K562 (cell line): ENCODE results near the gene SSBP2. TPM values are rescaled to one million over a fixed set of nuclear protein-coding genes. Genes with fewer than 3 reads are reported as not detected.

Source experiments
- ATAC-seq: fragments of 200-7000 bp; cut with Tn5 transposase; 3 replicates; pipeline ENCODE4 v1.9.1; 2020; ENCODE audit warnings: moderate library complexity
- BruUV-seq: library from RNA; stranded (reverse); fragments of 400-500 nt; replicated peaks from 2 replicates; lab custom pipeline; 2021; lab: Mats Ljungman, UMichigan
- CTCF ChIA-PET: fragments of 300-600 bp; formaldehyde crosslinking; extraction: SDS; loops from one replicate; lab custom pipeline; 2021; ENCODE audit warnings: low intra/inter-chr PET ratio; lab: Yijun Ruan, JAX
- POLR2A ChIA-PET: fragments of 300-600, 350-650 bp; sonication (Branson Sonifier 250); formaldehyde crosslinking; extraction: SDS; loops from one replicate; lab custom pipeline; 2021; ENCODE audit warnings: antibody characterized with exemption, inconsistent platforms; lab: Yijun Ruan, JAX
- DNase-seq, 4 experiments: peaks; one replicate each; pipeline versions ENCODE4 v3.0.0 to v3.0.0-alpha.2; 2011 to 2018; ENCODE audit warnings: low spot score in 3 of 4, mixed read lengths in 3 of 4; ENCODE audit errors: extremely low read depth in 1 of 4
- FAIRE-seq: peaks from 2 replicates; lab custom pipeline; 2011; peaks lifted over from hg19 to GRCh38; lab: Jason Lieb, UNC
- H2AFZ ChIP-seq: 2 replicates; pipeline ENCODE4 v1.6.0; 2011; ENCODE audit warnings: low read depth, low read length, control low read depth, inconsistent platforms
- H3K27ac ChIP-seq: fragments of 200-600 bp; 3 replicates; pipeline ENCODE4 v1.8.0; 2011; ENCODE audit warnings: low read depth, mild to moderate bottlenecking, control low read depth, inconsistent platforms, low read length, moderate library complexity, mixed read lengths; ENCODE audit errors: extremely low read depth
- H3K27me3 ChIP-seq, 2 experiments: fragments of 300-600 bp in 1 of 2; 2 replicates in 1 of 2; 3 replicates in 1 of 2; pipeline versions ENCODE4 v1.6.0 to v1.8.0; 2011; ENCODE audit warnings: inconsistent platforms in 2 of 2, low read length in 2 of 2, mild to moderate bottlenecking in 1 of 2, mixed read lengths in 1 of 2, moderate library complexity in 1 of 2; ENCODE audit not compliant: control insufficient read depth in 2 of 2, insufficient read depth in 2 of 2
- H3K36me3 ChIP-seq: fragments of 300-600 bp; 3 replicates; pipeline ENCODE4 v1.8.0; 2011; ENCODE audit warnings: mild to moderate bottlenecking, low read length, inconsistent platforms; ENCODE audit not compliant: control insufficient read depth, insufficient read depth
- H3K4me1 ChIP-seq, 2 experiments: fragments of 200-600 bp in 1 of 2; replicated peaks in 1 of 2; 2 replicates in 1 of 2; 3 replicates in 1 of 2; pipeline versions ENCODE4 v1.5.1 to v1.8.0; 2011; ENCODE audit warnings: inconsistent platforms in 2 of 2, low read length in 2 of 2, mild to moderate bottlenecking in 1 of 2, mixed read lengths in 1 of 2, moderate library complexity in 1 of 2; ENCODE audit not compliant: control insufficient read depth in 2 of 2, insufficient read depth in 2 of 2
- H3K4me2 ChIP-seq: 2 replicates; pipeline ENCODE4 v1.6.1; 2011; ENCODE audit warnings: low read length, control low read depth, inconsistent platforms, mixed read lengths; ENCODE audit not compliant: insufficient read depth
- H3K4me3 ChIP-seq: fragments of 200-600 bp; sonication (generic), shearing (Covaris generic); 2 replicates; pipeline ENCODE4 v1.5.1; 2016; ENCODE audit warnings: control low read depth, inconsistent platforms
- H3K79me2 ChIP-seq: fragments of 200-600 bp; 3 replicates; pipeline ENCODE4 v1.8.0; 2011; ENCODE audit warnings: low read length, inconsistent platforms; ENCODE audit not compliant: control insufficient read depth, insufficient read depth
- H3K9ac ChIP-seq, 2 experiments: 2 replicates each; pipeline versions ENCODE4 v1.6.0 to v1.6.1; 2011; ENCODE audit warnings: low read depth in 2 of 2, low read length in 2 of 2, control low read depth in 1 of 2, inconsistent platforms in 1 of 2, mild to moderate bottlenecking in 1 of 2, mixed read lengths in 1 of 2; ENCODE audit not compliant: insufficient read depth in 1 of 2
- H3K9me1 ChIP-seq: one replicate; pipeline ENCODE4 v1.6.0; 2011; ENCODE audit warnings: inconsistent platforms, mild to moderate bottlenecking, low read length, moderate library complexity; ENCODE audit not compliant: control insufficient read depth, insufficient read depth
- H3K9me3 ChIP-seq: replicated peaks from 2 replicates; pipeline ENCODE4 v1.5.1; 2011; ENCODE audit warnings: low read depth, low read length, inconsistent platforms; ENCODE audit not compliant: control insufficient read depth, insufficient read depth
- H4K20me1 ChIP-seq: replicated peaks from 2 replicates; pipeline ENCODE4 v1.6.1; 2011; ENCODE audit warnings: low read length, inconsistent platforms, mixed read lengths; ENCODE audit not compliant: control insufficient read depth, insufficient read depth
- ATF7 ChIP-seq: fragments of 450-650 bp; IDR thresholded peaks from 2 replicates; pipeline ENCODE4 v1.7.1; 2014; ENCODE audit warnings: mild to moderate bottlenecking, moderate library complexity
- CC2D1A ChIP-seq: fragments of 450-650 bp; IDR thresholded peaks from 2 replicates; pipeline ENCODE4 v1.6.1; 2017; ENCODE audit warnings: mild to moderate bottlenecking
- HCFC1 ChIP-seq: IDR thresholded peaks from 2 replicates; pipeline ENCODE4 v1.6.1; 2012; ENCODE audit warnings: low read depth, low read length, improper control_type of control experiment
- JUN ChIP-seq, 2 experiments: sonication (generic) in 1 of 2; formaldehyde crosslinking in 1 of 2; IDR thresholded peaks; 2 replicates each; pipeline versions ENCODE4 v1.6.1 to v1.8.0; 2012 to 2022; ENCODE audit warnings: borderline replicate concordance in 2 of 2, mild to moderate bottlenecking in 2 of 2, improper control_type of control experiment in 1 of 2, low read depth in 1 of 2, low read length in 1 of 2, missing genetic modification reagents in 1 of 2
- NFIX ChIP-seq: fragments of 250-450 bp; sonication (Bioruptor Pico); IDR thresholded peaks from 2 replicates; pipeline ENCODE4 v1.4.0; 2020; ENCODE audit warnings: low read depth, mild to moderate bottlenecking, moderate library complexity
- SIX5 ChIP-seq, 2 experiments: IDR thresholded peaks; 2 replicates each; pipeline ENCODE4 v1.6.1; 2011; ENCODE audit warnings: low read length in 2 of 2, borderline replicate concordance in 1 of 2, low read depth in 1 of 2, mild to moderate bottlenecking in 1 of 2, moderate library complexity in 1 of 2; ENCODE audit not compliant: insufficient read depth in 1 of 2
- SOX6 ChIP-seq: fragments of 450-650 bp; IDR thresholded peaks from 2 replicates; pipeline ENCODE4 v1.6.1; 2014; ENCODE audit warnings: mild to moderate bottlenecking
- TFE3 ChIP-seq: fragments of 450-650 bp; formaldehyde crosslinking; IDR thresholded peaks from 2 replicates; pipeline ENCODE4 v1.4.0; 2020; ENCODE audit warnings: mild to moderate bottlenecking, mixed read lengths
- TOE1 ChIP-seq, 2 experiments: fragments of 450-650 bp in 1 of 2; sonication (generic) in 1 of 2; formaldehyde crosslinking in 1 of 2; IDR thresholded peaks; 2 replicates each; pipeline versions ENCODE4 v1.7.1 to v1.8.0; 2016 to 2022; ENCODE audit warnings: borderline replicate concordance in 2 of 2, mild to moderate bottlenecking in 2 of 2, antibody characterized with exemption in 1 of 2, inconsistent platforms in 1 of 2, low read depth in 1 of 2, missing genetic modification reagents in 1 of 2, moderate library complexity in 1 of 2
- ZC3H8 ChIP-seq: fragments of 450-650 bp; IDR thresholded peaks from 2 replicates; pipeline ENCODE4 v1.6.1; 2017
- ZNF143 ChIP-seq: sonication (generic); formaldehyde crosslinking; IDR thresholded peaks from 2 replicates; pipeline ENCODE4 v1.9.0; 2022; ENCODE audit warnings: mild to moderate bottlenecking, missing genetic modification reagents
- ZNF316 ChIP-seq: fragments of 450-650 bp; IDR thresholded peaks from 2 replicates; pipeline ENCODE4 v1.6.1; 2016
- WGBS: fragments of 100-300 bp; shearing (Covaris generic); methylation state at CpG from one replicate; pipeline ENCODE4 v1.1.6; 2016; ENCODE audit warnings: low coverage, mixed read lengths; ENCODE audit not compliant: insufficient coverage; ENCODE audit errors: missing lambda C conversion rate; 5-methylcytosine and 5-hydroxymethylcytosine counted together
- in situ Hi-C: fragments of 300-500 bp; cut with MboI; formaldehyde crosslinking; loops from 4 replicates; pipeline ENCODE4 v1.15.0; 2018; ENCODE audit warnings: inconsistent platforms, mixed read lengths
- intact Hi-C: fragments of 100-400 bp; cut with micrococcal nuclease; formaldehyde crosslinking; loops from 2 replicates; pipeline ENCODE4 v1.14.2; 2022
- polyA plus RNA-seq, 8 experiments: library from polyadenylated mRNA; depleted of rRNA in 4 of 8; stranded (reverse) in 5 of 8; unstranded in 3 of 8; fragments of >200 nt; fragmentation: Nextera tagmentation in 2 of 8; fragmentation: Illumina TruSeq in 1 of 8; extraction: Ambion mirVana in 2 of 8; extraction: Trizol in 1 of 8; gene quantifications; 2 replicates each; pipeline versions ENCODE4 v1.2.1 to v1.2.3, GENCODE V29; 2011 to 2014; ENCODE audit warnings: inconsistent platforms in 1 of 8, missing spikeins in 1 of 8
- total RNA-seq, 7 experiments: library from RNA; depleted of rRNA in 6 of 7; stranded (reverse); fragments of >200 nt in 6 of 7; fragmentation: Illumina TruSeq in 2 of 7; extraction: Trizol in 2 of 7; gene quantifications; 2 replicates each; pipeline versions ENCODE4 v1.2.1 to v1.2.3, GENCODE V29; 2011 to 2021; ENCODE audit warnings: low replicate concordance in 1 of 7
- TF ChIP-seq, protein P1 (sequence below): fragments of 200-800 bp; sonication (Bioruptor generic); IDR thresholded peaks from 2 replicates; pipeline ENCODE4 v1.6.1; 2017; ENCODE audit warnings: missing genetic modification characterization, missing compliant biosample characterization
- TF ChIP-seq, protein P2 (sequence below): fragments of 450-650 bp; conservative IDR thresholded peaks from 2 replicates; pipeline ENCODE4 v1.6.1; 2016; ENCODE audit warnings: missing genetic modification characterization, low read depth, mild to moderate bottlenecking, control low read depth, missing compliant biosample characterization

Gene SSBP2
- total and polyA plus RNA-seq, 9 of the 15 experiments (the other 6 are each of a cell fraction or from before 2014, with no cell fraction given): 22.3 to 133 (median 42.1) TPM

DNA sequence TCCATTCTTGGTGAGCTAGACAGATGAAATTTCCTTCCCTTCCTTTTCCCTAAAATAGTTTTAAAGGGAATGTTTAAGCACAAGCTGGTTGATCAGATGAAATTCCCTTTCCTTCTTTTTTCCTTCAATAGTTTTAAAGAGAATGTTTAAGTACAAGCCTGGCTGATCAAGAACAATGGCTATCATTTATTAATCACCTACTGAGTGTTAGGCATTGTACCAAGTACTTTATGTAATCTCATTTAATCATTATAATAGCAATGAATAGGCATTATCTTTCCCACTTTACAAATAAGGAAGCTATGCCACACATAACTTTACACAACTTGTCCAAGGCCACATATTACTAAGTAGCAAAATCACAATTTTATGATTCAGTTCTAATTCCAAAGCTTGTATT, 205.0 kb downstream of the SSBP2 start (continued):
- TF ChIP-seq, protein P1, sequence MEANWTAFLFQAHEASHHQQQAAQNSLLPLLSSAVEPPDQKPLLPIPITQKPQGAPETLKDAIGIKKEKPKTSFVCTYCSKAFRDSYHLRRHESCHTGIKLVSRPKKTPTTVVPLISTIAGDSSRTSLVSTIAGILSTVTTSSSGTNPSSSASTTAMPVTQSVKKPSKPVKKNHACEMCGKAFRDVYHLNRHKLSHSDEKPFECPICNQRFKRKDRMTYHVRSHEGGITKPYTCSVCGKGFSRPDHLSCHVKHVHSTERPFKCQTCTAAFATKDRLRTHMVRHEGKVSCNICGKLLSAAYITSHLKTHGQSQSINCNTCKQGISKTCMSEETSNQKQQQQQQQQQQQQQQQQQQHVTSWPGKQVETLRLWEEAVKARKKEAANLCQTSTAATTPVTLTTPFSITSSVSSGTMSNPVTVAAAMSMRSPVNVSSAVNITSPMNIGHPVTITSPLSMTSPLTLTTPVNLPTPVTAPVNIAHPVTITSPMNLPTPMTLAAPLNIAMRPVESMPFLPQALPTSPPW: no peak
- no peak for TF ChIP-seq ATF7
- TF ChIP-seq, all 486 proteins: peak for 0

GRCh38 chr5:81544351-81545018, 206.4 kb downstream of the SSBP2 start:
- DNase-seq: peak in 1 of 4 experiments; percentile 11
- Histone ChIP-seq H2AFZ (no peak overlapping the region), H3K4me1 (no peaks in the 10 kb centered on the region), H3K9me3 (no peaks in the 10 kb centered on the region), H3K27ac (no peak overlapping the region), H3K4me3 (no peak overlapping the region), H3K9me1 (no peaks in the 10 kb centered on the region), H3K9ac (no peak overlapping the region), H3K4me2 (no peak overlapping the region), H3K36me3 (no peaks in the 10 kb centered on the region; the same call in 2 of the 3 replicates), H4K20me1 (no peaks in the 10 kb centered on the region), H3K27me3 (no peaks in the 10 kb centered on the region), H3K79me2 (no peaks in the 10 kb centered on the region)
- peak; percentile 48 for FAIRE-seq
- ChIA-PET CTCF (no interaction called here), POLR2A (interaction anchor here (0.6 kb wide), 1 partner anchor 97 kb away, joined by 3 read pairs; no protein-coding TSS in a partner anchor)
- intact Hi-C loops: no loop called here
- WGBS: 86% methylated on average over 1 of the region's 1 CpG
- in situ Hi-C loops: no loop called here
- peak; percentile 59 for ATAC-seq
- no TSS peak for BruUV-seq
- TF ChIP-seq SIX5 (IDR thresholded peaks at IDR 0.05; ENCODE audit: borderline replicate concordance in 1 of 2, insufficient read depth in 1 of 2, low read depth in 1 of 2, low read length in 2 of 2): peak; percentile 23 to 29; a peak in 1 of 4 replicates
- TF ChIP-seq SOX6: no peak
- TF ChIP-seq ZC3H8: no peak
- TF ChIP-seq, protein P2, sequence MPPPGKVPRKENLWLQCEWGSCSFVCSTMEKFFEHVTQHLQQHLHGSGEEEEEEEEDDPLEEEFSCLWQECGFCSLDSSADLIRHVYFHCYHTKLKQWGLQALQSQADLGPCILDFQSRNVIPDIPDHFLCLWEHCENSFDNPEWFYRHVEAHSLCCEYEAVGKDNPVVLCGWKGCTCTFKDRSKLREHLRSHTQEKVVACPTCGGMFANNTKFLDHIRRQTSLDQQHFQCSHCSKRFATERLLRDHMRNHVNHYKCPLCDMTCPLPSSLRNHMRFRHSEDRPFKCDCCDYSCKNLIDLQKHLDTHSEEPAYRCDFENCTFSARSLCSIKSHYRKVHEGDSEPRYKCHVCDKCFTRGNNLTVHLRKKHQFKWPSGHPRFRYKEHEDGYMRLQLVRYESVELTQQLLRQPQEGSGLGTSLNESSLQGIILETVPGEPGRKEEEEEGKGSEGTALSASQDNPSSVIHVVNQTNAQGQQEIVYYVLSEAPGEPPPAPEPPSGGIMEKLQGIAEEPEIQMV: no peak
- no peak for TF ChIP-seq CC2D1A
- peak; percentile 77 for TF ChIP-seq HCFC1
- TF ChIP-seq NFIX: no peak
- peak; percentile 93 for TF ChIP-seq TFE3 (CRISPR knock-in tag)
- TF ChIP-seq TOE1 (IDR thresholded peaks at IDR 0.05; ENCODE audit: borderline replicate concordance): peak; percentile 88
- no peak for TF ChIP-seq TOE1 (CRISPR knock-in tag; IDR thresholded peaks at IDR 0.05; ENCODE audit: borderline replicate concordance, low read depth)
- TF ChIP-seq JUN (IDR thresholded peaks at IDR 0.05; ENCODE audit: borderline replicate concordance, low read depth, low read length): no peak
- no peak for TF ChIP-seq JUN (CRISPR knock-in tag; IDR thresholded peaks at IDR 0.05; ENCODE audit: borderline replicate concordance)
- peak; percentile 65 for TF ChIP-seq ZNF143
- TF ChIP-seq ZNF316: 0 out of 2 replicates have a peak, but pooled peaks have one; percentile 7
